ENCODE measurements around the gene LMOD3.
A peak's percentile ranks its signal among the peaks of the same experiment; 100 is the strongest.

Gene LMOD3

DNA sequence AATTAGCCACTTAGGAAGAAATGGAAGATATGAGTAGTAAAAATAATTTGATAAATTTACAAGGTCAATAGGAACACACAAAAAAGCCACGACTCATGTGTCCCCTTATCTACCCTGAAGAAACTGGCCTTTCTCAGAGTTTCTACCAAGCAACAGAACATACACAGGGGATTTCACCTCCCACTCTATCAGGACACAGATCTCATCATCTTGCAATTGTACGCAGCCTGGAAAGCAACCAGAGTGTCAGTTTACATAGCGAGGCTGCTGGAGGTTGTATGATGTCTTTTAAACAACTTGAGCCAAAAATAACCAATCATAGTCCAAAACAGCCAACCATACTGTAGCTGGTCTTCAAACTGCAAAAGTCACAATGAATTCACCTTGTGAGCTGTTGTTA lies 19.7 kb upstream of the LMOD3 start:
- TF ChIP-seq POLR2A (IDR thresholded peaks at IDR 0.05; ENCODE audit: low read depth, low read length) = no peak
- FAIRE-seq = no peak
- DNase-seq (ENCODE audit: insufficient read length, low spot score) = no peak

DNA sequence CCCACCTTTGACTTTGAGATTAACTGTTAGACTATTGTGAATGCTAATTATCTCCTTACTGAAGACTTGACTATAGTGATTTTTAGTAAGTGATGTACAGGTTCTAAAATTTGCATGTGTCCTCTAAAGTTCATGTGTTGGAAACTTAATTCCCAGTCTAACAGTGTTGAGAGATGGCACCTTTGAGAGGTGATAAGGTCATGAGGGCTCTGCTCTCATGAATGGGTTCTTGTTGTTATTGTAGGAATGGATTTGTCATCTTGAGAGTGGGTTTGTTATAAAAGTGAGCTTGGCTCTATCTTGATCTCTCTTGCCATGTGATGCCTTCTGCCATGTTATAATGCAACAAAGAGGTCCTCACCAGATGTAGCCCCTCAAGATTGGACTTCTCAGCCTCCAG lies 18.9 kb upstream of the LMOD3 start:
- no peak for FAIRE-seq
- TF ChIP-seq POLR2A (IDR thresholded peaks at IDR 0.05; ENCODE audit: low read depth, low read length) = no peak
- DNase-seq (ENCODE audit: insufficient read length, low spot score) = no peak

GRCh38 chr3:69137412-69137811 lies 15.0 kb upstream of the LMOD3 start:
- no peak for TF ChIP-seq POLR2A (IDR thresholded peaks at IDR 0.05; ENCODE audit: low read depth, low read length)
- FAIRE-seq = no peak

DNA sequence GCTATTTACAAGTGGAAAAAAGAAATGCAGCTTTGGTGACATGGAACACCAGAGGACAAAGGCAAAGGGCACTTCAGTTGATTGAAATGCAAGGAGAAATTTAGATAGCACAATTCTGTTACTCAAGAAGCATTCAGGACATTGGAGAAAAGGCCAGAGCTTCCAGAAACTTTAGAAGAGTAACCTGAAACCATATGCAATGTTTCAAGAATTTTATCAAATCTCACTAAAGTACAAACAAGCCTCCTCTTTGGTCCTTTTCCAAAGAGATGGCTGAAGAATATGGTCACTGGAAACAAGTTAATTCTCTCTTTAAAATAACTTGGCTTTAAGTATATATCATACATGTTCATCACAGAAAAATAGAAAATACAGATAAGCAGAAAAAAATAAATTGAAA lies 14.6 kb upstream of the LMOD3 start:
- DNase-seq (ENCODE audit: insufficient read length, low spot score) = no peak
- no peak for FAIRE-seq
- no peak for TF ChIP-seq POLR2A (IDR thresholded peaks at IDR 0.05; ENCODE audit: low read depth, low read length)

More at GRCh38 chr3:69137412-69137811, 15.0 kb upstream of the LMOD3 start:
- DNase-seq (ENCODE audit: insufficient read length, low spot score) = no peak

DNA sequence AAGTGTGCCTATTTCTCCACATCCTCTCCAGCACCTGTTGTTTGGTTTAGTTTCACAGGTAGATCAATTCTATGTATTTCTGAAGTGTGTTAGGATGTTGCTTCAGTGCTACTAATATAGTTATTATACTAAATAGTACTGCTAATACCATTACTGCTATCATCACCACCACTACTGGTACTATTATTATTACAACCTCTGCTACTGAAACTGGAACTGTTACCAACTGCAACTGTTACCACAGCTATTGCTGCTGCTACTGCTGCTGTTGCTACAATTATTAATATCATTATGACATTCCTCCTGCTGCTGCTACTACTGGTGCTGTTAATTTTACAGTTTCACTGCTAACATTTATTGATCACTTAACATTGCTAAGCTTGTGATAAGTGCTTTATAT lies 8.3 kb upstream of the LMOD3 start:
- FAIRE-seq = no peak
- TF ChIP-seq POLR2A (IDR thresholded peaks at IDR 0.05; ENCODE audit: low read depth, low read length) = no peak

GRCh38 chr3:69129531-69129930 lies 7.1 kb upstream of the LMOD3 start:
- no peak for DNase-seq (ENCODE audit: insufficient read length, low spot score)
- no peak for FAIRE-seq
- TF ChIP-seq POLR2A (IDR thresholded peaks at IDR 0.05; ENCODE audit: low read depth, low read length) = no peak

More for the DNA sequence above, 8.3 kb upstream of the LMOD3 start:
- DNase-seq (ENCODE audit: insufficient read length, low spot score) = no peak

- TF ChIP-seq POLR2A (IDR thresholded peaks at IDR 0.05; ENCODE audit: low read depth, low read length) = no peak
- FAIRE-seq (no peak), DNase-seq (ENCODE audit: insufficient read length, low spot score) (no peak)
Observed at GRCh38 chr3:69128509-69128908, 6.1 kb upstream of the LMOD3 start.

DNA sequence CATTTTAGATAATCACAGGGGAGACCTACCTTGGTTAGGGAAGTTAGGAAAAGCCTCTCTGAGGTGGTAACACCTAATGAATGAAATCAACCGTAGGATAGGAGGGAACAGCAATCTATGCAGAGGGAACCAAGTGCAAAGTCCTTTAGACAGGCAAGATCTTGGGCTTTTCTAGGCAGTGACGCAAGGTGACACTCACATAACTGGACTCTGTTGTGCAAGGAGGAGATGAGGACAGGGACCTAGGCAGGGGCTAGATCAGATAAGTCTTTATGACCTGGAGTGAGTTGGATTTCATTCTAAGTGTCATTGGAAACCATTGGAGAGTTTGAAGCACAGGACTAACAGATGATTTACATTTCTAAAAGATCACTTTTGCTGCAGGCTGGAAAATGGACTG lies 4.6 kb upstream of the LMOD3 start:
- FAIRE-seq (no peak), DNase-seq (ENCODE audit: insufficient read length, low spot score) (no peak)
- no peak for TF ChIP-seq POLR2A (IDR thresholded peaks at IDR 0.05; ENCODE audit: low read depth, low read length)

GRCh38 chr3:69126216-69126615 lies 3.8 kb upstream of the LMOD3 start:
- FAIRE-seq (no peak), DNase-seq (ENCODE audit: insufficient read length, low spot score) (no peak)
- no peak for TF ChIP-seq POLR2A (IDR thresholded peaks at IDR 0.05; ENCODE audit: low read depth, low read length)

- no peak for TF ChIP-seq POLR2A (IDR thresholded peaks at IDR 0.05; ENCODE audit: low read depth, low read length)
- DNase-seq (ENCODE audit: insufficient read length, low spot score) (no peak), FAIRE-seq (no peak)
Observed at GRCh38 chr3:69121950-69122349, 445 bp downstream of the LMOD3 start.

GRCh38 chr3:69121513-69121912 lies 882 bp downstream of the LMOD3 start:
- DNase-seq (ENCODE audit: insufficient read length, low spot score) (no peak), FAIRE-seq (no peak)
- TF ChIP-seq POLR2A (IDR thresholded peaks at IDR 0.05; ENCODE audit: low read depth, low read length) = no peak

DNA sequence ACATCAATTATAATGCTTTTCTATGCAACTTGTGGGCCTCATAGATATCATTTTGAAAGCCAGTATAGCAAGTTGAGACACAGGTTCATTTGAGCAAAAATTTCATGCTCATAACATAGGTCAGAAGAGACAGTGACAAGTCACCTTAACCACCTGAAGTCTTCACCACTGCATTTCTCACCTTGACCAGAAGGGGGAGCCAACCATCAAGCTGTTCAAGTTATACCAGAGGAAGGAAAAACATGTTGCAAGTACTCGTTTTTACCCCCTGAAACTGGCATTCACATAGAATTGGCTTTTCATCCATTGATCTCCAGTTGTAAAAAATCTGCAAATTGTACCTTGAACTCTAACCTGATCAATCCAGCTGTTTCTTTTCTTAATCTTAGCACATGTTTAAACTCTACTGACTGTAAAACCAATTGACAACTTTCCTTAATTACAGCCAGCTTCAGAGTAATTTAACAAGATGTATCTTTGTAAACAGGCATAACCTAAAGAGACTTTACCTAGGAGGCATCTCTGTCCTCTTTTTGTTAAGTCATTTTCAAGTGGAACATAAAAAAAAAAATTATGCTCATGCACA lies 1.4 kb downstream of the LMOD3 start:
- no peak for TF ChIP-seq POLR2A (IDR thresholded peaks at IDR 0.05; ENCODE audit: low read depth, low read length)
- FAIRE-seq (peak; percentile 97), DNase-seq (ENCODE audit: insufficient read length, low spot score) (peak; percentile 10)

GRCh38 chr3:69119681-69120080 lies 2.7 kb downstream of the LMOD3 start:
- no peak for DNase-seq (ENCODE audit: insufficient read length, low spot score)
- TF ChIP-seq POLR2A (IDR thresholded peaks at IDR 0.05; ENCODE audit: low read depth, low read length) = no peak
- peak; percentile 15 for FAIRE-seq

DNA sequence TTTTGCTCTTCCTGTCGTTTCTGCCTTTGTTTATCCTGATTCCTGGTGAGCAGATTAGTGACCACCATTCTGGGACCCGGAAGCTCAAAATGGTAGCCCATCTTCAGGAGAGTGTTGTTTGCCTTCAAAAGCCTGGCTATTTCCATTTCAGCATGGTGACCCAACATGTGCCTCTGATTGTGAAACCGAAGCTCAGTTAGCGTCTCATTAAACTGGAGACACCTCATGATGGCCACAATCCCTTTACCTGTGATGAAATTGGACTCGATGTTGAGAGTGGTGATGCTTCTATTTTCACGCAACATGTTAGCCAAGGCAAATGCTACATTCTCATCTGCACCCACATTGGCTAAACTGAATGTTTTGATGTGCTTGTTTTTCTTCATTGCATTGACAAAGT lies 3.3 kb downstream of the LMOD3 start:
- no peak for TF ChIP-seq POLR2A (IDR thresholded peaks at IDR 0.05; ENCODE audit: low read depth, low read length)
- DNase-seq (ENCODE audit: insufficient read length, low spot score) = no peak
- no peak for FAIRE-seq

GRCh38 chr3:69118555-69118954 lies 3.8 kb downstream of the LMOD3 start:
- no peak for TF ChIP-seq POLR2A (IDR thresholded peaks at IDR 0.05; ENCODE audit: low read depth, low read length)
- DNase-seq (ENCODE audit: insufficient read length, low spot score) (no peak), FAIRE-seq (no peak)

DNA sequence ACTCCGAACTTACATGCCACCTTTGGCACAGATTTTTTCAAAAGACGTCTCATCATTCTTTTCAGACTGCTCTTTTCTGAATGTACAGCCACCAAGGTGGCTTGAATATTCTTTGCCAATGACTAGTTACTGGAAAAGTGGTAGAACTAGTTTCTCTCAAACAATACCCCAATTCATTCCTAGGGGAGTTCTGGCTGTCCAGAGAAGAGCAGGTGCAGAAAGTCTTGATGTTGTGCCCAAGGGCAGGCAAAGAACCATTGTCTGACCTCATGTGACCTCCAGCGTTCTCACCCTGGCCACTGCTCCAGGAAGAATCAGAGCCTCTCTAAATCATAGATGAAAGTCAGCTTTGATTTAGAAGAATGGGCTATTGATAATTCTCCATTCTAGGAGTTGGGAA lies 5.5 kb downstream of the LMOD3 start:
- no peak for TF ChIP-seq POLR2A (IDR thresholded peaks at IDR 0.05; ENCODE audit: low read depth, low read length)
- no peak for FAIRE-seq
- no peak for DNase-seq (ENCODE audit: insufficient read length, low spot score)

Data from H54 (cell line).